Measurements from ENCODE around the gene KRT27. TPM values are rescaled to one million over a fixed set of nuclear protein-coding genes. Genes with fewer than 3 reads are reported as not detected.

The KRT27 gene
- total and polyA plus RNA-seq, 2 experiments from 2014 or later = not detected

GRCh38 chr17:40810494-40810893, 28.1 kb upstream of the KRT27 start:
- H3K27ac Mint-ChIP-seq = no peak overlapping the region
- H3K4me2 ChIP-seq = no peak overlapping the region
- no peaks in the 10 kb centered on the region for H3K4me1 Mint-ChIP-seq
- no peak overlapping the region for H3K4me3 Mint-ChIP-seq
- H3F3A ChIP-seq (replicated peaks; ENCODE audit: low read depth) = no peaks in the 10 kb centered on the region
- H3K36me3 Mint-ChIP-seq (ENCODE audit: low read depth) = no peaks in the 10 kb centered on the region
- ATAC-seq = no peak
- peaks cover 30% of the 10 kb centered on the region; the same call in 1 of the 2 replicates for H3K27me3 ChIP-seq (ENCODE audit: insufficient read depth)
- H3K9me2 ChIP-seq (ENCODE audit: insufficient read depth) = no peaks in the 10 kb centered on the region
- DNase-seq (ENCODE audit: low spot score) = no peak
- H3K4me3 ChIP-seq = no peak overlapping the region
- H2AFZ ChIP-seq = no peak overlapping the region
- no peak for TF ChIP-seq CTCF (conservative IDR thresholded peaks at IDR 0.05; ENCODE audit: low read depth in 2 of 2)
- TF ChIP-seq NANOG (IDR thresholded peaks at IDR 0.05; ENCODE audit: borderline replicate concordance) = no peak
- no peak for TF ChIP-seq POLR2AphosphoS5 (IDR thresholded peaks at IDR 0.05; ENCODE audit: low read depth)
- no peak for TF ChIP-seq ZNF331 (CRISPR knock-in tag; IDR thresholded peaks at IDR 0.05; ENCODE audit: low read depth)
- TF ChIP-seq EZH2phosphoT487 (IDR thresholded peaks at IDR 0.05; ENCODE audit: unreplicated experiment) = no peak
- no peak for TF ChIP-seq STAT1 (IDR thresholded peaks at IDR 0.05; ENCODE audit: unreplicated experiment)
- no peak for TF ChIP-seq REST (IDR thresholded peaks at IDR 0.05; ENCODE audit: unreplicated experiment)
- no peak for TF ChIP-seq JUNB (IDR thresholded peaks at IDR 0.05; ENCODE audit: unreplicated experiment)
- no peak for TF ChIP-seq ZNF462 (CRISPR knock-in tag; IDR thresholded peaks at IDR 0.05)
- TF ChIP-seq CREB1 (CRISPR knock-in tag; IDR thresholded peaks at IDR 0.05; ENCODE audit: low read depth) = no peak
- no peak for TF ChIP-seq ETS1 (IDR thresholded peaks at IDR 0.05)
- TF ChIP-seq EZH2 (IDR thresholded peaks at IDR 0.05; ENCODE audit: low read depth, unreplicated experiment) = no peak
- no peak for TF ChIP-seq ZNF114 (CRISPR knock-in tag; IDR thresholded peaks at IDR 0.05)
- H3K27me3 Mint-ChIP-seq (ENCODE audit: insufficient read depth, low read depth, poor library complexity) = no peaks in the 10 kb centered on the region
- no peaks in the 10 kb centered on the region for H4K20me1 ChIP-seq (replicated peaks; ENCODE audit: insufficient read depth)
- no peaks in the 10 kb centered on the region for H3K36me3 ChIP-seq (ENCODE audit: insufficient read depth)
- H3K79me2 ChIP-seq (replicated peaks; ENCODE audit: insufficient read depth) = no peaks in the 10 kb centered on the region
- H3K4me1 ChIP-seq (ENCODE audit: insufficient read depth) = no peaks in the 10 kb centered on the region
- no peak overlapping the region for H3K27ac ChIP-seq (ENCODE audit: low read depth)
- H3K9me3 Mint-ChIP-seq = no peaks in the 10 kb centered on the region; the same call in 2 of the 3 replicates
